HG03066 (cell line): ENCODE data around the gene TMEM176B.
"Not testable (repeated sequence)": the region's sequence is repeated elsewhere in the genome, so short reads cannot be mapped to it uniquely, and the experiment has no call there.

Source experiments
- ATAC-seq: cut with Tn5 transposase; IDR thresholded peaks from one replicate; pipeline ENCODE4 v1.9.1; 2021; ENCODE audit warnings: low read depth; ENCODE audit not compliant: unreplicated experiment

Gene TMEM176B

GRCh38 chr7:150791746-150792452, 8.3 kb downstream of the TMEM176B start:
- no peak for ATAC-seq

GRCh38 chr7:150791304-150791703, 8.9 kb downstream of the TMEM176B start:
- ATAC-seq: no peak

GRCh38 chr7:150790416-150791075, 9.6 kb downstream of the TMEM176B start:
- no peak for ATAC-seq

GRCh38 chr7:150788474-150789269, 11.5 kb downstream of the TMEM176B start:
- ATAC-seq: no peak

GRCh38 chr7:150787321-150788281, 12.6 kb downstream of the TMEM176B start:
- no peak for ATAC-seq

- ATAC-seq: no peak
Observed at GRCh38 chr7:150784954-150785353, 15.2 kb downstream of the TMEM176B start.

GRCh38 chr7:150784120-150784736, 15.9 kb downstream of the TMEM176B start:
- ATAC-seq: no peak

- ATAC-seq: no peak
Observed at GRCh38 chr7:150781961-150782360, 18.2 kb downstream of the TMEM176B start.

- ATAC-seq: no peak
Observed at GRCh38 chr7:150781103-150781502, 19.1 kb downstream of the TMEM176B start.

- no peak for ATAC-seq
Observed at GRCh38 chr7:150780292-150780691, 19.9 kb downstream of the TMEM176B start.

GRCh38 chr7:150778738-150779301, 21.3 kb downstream of the TMEM176B start:
- ATAC-seq: no peak

- ATAC-seq: no peak
Observed at GRCh38 chr7:150778014-150778737, 22.0 kb downstream of the TMEM176B start.

- ATAC-seq: not testable (repeated sequence)
Observed at GRCh38 chr7:150774131-150774530, 26.0 kb downstream of the TMEM176B start.

GRCh38 chr7:150769768-150770167, 30.4 kb downstream of the TMEM176B start:
- ATAC-seq: no peak

GRCh38 chr7:150766334-150766709, 33.8 kb downstream of the TMEM176B start:
- ATAC-seq: no peak

GRCh38 chr7:150759479-150759878, 40.7 kb downstream of the TMEM176B start:
- no peak for ATAC-seq

GRCh38 chr7:150756858-150757257, 43.3 kb downstream of the TMEM176B start:
- ATAC-seq: no peak

GRCh38 chr7:150756166-150756565, 44.0 kb downstream of the TMEM176B start:
- no peak for ATAC-seq
